ENCODE results near the gene MFAP4.

- no peak for TF ChIP-seq EZH2 (IDR thresholded peaks at IDR 0.05; ENCODE audit: low read depth)
- no peak for TF ChIP-seq CTCF (conservative IDR thresholded peaks at IDR 0.05)
Observed at GRCh38 chr17:19391432-19391831, 4.4 kb upstream of the MFAP4 start.

Data from PC-9 (cell line).